GM18502 (cell line): ENCODE data around the gene PLCL2.
A peak's percentile ranks its signal among the peaks of the same experiment; 100 is the strongest.

Experiments used
- ATAC-seq: cut with Tn5 transposase; IDR thresholded peaks from one replicate; pipeline ENCODE4 v1.9.1; 2021; ENCODE audit warnings: mild to moderate bottlenecking; ENCODE audit not compliant: unreplicated experiment, poor library complexity

The PLCL2 gene

DNA sequence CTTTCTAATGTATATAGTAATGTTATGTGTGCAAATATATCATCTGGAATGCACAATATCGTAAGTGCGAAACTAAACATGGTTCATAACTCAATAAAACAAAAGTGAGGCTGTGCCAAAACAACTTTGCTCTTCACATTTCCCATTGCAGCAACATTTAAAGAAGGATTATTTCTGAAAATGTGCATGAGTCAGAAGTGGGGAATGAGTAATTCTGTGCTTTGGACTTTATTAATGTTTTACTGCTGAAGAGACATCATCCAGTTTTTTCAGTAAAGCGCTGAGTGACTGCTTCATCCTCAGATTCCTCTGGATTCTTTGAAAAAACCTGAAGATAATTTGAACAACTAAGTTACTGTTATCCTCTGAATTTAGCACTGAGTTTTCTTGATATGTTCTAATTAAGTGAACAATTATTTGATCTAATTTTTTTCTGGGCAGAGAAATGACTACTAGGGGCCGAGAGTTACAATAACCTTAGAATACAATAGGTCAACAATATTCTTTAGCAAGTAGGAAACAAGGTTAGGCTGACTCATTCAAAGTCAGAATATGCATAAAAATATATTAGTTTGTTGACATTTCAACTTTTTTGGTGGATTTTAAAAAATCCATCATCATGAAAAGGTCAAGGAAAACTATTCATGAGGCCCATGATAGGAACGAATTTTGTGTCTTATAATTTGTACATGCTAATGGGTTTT is 20.0 kb upstream of the PLCL2 start:
- ATAC-seq, result no peak

- no peak for ATAC-seq
These were observed 19.4 kb upstream of the PLCL2 start for GRCh38 chr3:16865335-16865734.

DNA sequence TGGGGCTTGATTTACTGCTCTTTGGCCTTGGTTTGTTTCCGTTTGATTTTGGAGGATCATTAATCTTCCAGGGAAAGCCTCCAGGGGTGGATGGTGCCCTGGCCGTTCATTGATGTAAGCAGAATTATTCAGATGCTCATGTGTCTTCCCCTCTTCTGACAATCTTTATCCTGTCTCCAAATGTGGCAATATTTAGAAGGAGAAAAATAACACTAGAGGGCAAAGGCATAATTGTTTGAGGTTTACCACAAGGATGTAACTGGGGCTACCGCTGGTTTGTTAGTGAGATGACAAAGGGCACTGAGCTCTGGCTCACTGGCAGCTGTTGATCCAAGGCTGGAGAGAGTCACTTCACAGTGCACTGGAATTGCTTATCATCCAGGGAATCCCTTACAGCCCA is 18.2 kb upstream of the PLCL2 start:
- ATAC-seq, result no peak

GRCh38 chr3:16868513-16868912 is 16.2 kb upstream of the PLCL2 start:
- ATAC-seq, result no peak

- no peak for ATAC-seq
These were observed 15.3 kb upstream of the PLCL2 start for GRCh38 chr3:16869261-16870005.

DNA sequence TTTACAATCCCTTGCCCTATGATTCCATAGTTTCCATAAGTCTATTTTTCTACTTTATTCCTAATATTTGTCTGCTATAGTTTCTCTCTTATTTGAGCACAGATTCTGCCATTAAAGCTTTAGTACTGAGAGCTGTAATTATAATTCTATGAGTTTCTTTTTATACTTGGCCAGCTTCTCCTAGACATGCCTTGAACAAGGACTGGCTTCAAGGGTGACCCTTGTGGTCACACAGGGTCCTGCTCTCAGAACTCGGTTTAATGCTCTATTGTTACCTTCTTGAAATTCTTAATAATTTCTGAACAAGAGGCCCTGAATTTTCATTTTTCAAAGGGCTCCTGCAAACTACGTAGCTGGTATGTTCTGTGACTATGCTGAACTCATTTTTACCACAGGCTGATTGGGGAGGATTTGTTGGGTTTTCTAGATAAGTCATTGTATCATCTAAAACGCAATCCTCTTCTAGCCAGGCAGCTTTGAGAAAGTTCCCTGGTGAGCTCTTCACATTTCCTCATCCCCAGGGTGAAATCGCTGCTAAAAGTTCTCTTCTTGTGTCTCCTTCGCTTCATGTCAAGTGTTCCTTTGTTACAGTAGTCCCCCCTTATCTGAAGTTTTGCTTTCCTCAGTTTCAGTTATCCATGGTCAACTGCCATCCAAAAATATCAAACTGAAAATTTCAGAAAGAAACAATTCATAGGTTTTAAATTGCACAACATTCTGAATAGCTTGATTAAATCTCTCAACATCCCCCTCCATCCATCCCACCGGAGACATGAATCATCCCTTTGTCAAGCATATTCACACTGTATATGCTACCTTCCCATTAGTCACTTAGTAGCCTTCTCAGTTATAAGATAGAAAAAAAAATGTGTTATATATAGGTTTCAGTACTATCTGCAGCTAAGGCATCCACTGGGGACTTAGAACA is 12.6 kb upstream of the PLCL2 start:
- ATAC-seq, result no peak

GRCh38 chr3:16873872-16874271 is 10.9 kb upstream of the PLCL2 start:
- no peak for ATAC-seq

DNA sequence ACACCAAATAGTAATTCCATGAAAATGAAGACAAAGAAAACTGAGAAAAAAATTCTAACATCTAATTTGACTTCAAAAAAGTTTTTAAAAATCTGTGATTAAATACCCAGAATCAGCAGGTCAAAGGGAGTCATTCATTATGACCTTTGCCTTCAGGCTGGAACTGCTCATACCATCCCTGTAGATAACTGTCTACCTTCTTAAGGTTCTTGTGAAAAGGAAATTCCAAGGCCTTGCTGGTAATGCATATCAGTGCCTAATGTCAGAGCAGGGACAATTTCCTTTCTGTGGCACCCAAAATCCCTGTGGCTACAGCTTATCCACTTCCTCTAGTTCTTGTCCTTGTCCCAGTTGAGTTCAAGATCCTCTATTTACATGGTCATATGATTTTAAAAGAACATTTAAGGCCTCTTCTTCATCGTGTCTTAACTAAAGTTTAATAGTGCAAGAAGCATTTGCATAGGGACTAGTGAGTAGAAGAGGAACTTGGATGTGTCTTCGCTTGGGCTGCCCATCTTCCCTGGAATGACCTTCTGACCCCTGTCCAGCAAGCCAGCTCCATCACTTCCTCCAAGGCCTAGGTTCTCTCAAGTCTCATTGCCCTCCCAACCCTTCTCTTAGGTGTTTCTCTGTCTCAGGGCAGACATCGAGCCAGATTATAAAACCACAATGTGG is 8.7 kb upstream of the PLCL2 start:
- no peak for ATAC-seq

- ATAC-seq, result no peak
These were observed 7.2 kb upstream of the PLCL2 start for GRCh38 chr3:16877505-16877904.

DNA sequence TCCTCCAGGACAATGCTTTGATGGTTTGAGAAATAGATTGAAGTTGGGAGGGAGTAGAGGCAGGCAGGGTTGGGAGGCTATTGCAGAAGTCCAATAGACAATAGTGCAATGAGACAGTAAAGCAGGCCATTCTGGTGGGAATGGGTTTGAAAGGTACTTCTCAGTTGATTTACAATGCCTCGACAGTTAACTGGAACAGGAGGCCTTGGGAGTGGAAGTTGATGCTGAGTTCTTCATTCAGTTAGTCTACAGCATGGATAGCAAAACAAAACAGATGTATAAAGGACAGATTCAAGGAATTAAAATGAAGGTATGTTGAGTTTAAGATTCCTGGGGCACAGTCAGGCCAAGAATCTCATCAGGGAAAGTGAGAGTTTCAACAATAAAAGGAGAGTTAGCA is 6.8 kb upstream of the PLCL2 start:
- ATAC-seq, result no peak

GRCh38 chr3:16881896-16882630 is 2.7 kb upstream of the PLCL2 start:
- ATAC-seq, result no peak

GRCh38 chr3:16883057-16883722 is 1.6 kb upstream of the PLCL2 start:
- no peak for ATAC-seq

DNA sequence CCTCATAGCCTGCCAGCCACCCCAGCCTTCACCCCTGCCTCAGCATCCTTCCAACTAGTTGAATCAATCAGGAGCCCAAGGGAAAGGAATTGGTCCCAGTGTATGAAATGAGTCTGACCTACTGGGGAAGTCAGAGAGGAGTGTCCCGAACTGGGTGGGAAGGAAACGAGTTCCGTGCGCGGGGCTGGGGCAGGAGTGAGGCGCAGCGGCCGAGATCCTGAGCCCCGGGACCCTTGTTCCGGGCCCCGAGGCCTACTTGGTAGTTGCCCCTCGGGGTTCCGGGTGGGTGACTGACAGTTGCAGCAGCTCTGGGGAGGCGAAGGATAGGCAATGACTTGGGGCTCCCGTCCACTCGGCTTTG is 1.1 kb upstream of the PLCL2 start:
- no peak for ATAC-seq

- peak; percentile 58 for ATAC-seq
These were observed 539 bp upstream of the PLCL2 start for GRCh38 chr3:16884084-16884747.

GRCh38 chr3:16885593-16886302 is 993 bp downstream of the PLCL2 start:
- ATAC-seq, result peak; percentile 41

GRCh38 chr3:16886303-16886683 is 1.5 kb downstream of the PLCL2 start:
- ATAC-seq, result no peak

DNA sequence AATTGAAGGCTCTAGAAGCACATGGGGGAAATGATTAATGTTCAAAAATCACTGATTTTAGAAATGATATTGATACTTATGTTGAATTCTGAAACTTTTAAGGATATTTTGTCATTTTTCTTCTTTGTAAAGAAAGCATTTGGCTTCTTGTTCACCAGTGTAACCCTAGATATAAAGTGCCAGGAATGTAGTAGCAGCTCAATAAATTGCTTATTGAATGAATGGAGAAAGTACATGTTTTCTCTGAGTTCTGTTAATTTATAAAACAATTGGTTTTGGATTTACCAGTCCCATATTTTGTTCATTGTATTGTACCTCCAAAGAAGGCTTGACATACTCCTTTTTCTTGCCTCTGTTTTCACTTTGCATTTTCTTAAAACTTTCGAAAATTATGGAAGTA is 2.4 kb downstream of the PLCL2 start:
- no peak for ATAC-seq

DNA sequence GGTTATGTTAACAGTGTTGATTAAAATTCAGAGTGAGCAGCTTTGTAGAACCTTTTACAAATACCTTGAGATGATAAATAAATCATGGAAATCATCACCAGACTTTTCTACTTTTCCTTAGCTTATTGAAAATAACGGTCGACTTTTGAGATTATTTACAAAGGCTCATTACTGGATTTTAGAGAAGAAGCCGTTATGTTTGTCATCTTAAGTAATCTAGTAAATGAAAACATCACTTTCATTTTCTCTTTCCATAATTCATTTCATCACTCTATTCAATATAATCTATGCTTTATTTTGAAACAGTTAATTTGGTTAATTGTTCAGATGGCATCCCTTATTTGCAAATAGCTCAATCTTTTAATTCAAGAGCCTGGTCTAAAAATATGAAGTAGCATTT is 3.6 kb downstream of the PLCL2 start:
- ATAC-seq, result no peak
